CD14-positive monocyte (primary cell): ENCODE data around the gene TMEM79. TPM values are rescaled to one million over a fixed set of nuclear protein-coding genes. Genes with fewer than 3 reads are reported as not detected.
A peak's percentile ranks its signal among the peaks of the same experiment; 100 is the strongest.

Experiments used
- DNase-seq, 3 donors: peaks; one replicate each; pipeline ENCODE4 v3.0.0-alpha.2; 2011 to 2022
- H2AFZ ChIP-seq: 2 replicates; pipeline ENCODE4 v1.6.0; 2012; ENCODE audit warnings: mild to moderate bottlenecking, low read depth, low read length, inconsistent platforms; ENCODE audit not compliant: insufficient read depth, poor library complexity, severe bottlenecking
- H3K27ac ChIP-seq, 2 donors: 1 replicate in 1 of 2; 2 replicates in 1 of 2; pipeline ENCODE4 v1.5.1; 2012 to 2013; ENCODE audit warnings: low read length in 2 of 2, control low read depth in 1 of 2, inconsistent platforms in 1 of 2, low read depth in 1 of 2, mild to moderate bottlenecking in 1 of 2
- H3K27me3 ChIP-seq, 2 donors: one replicate each; pipeline versions ENCODE4 v1.6.0 to v1.6.1; 2011 to 2013; ENCODE audit warnings: low read length in 2 of 2; ENCODE audit not compliant: control insufficient read depth in 2 of 2, insufficient read depth in 2 of 2
- H3K36me3 ChIP-seq, 2 donors: replicated peaks in 1 of 2; 1 replicate in 1 of 2; 2 replicates in 1 of 2; pipeline versions ENCODE4 v1.5.1 to v1.6.1; 2012 to 2013; ENCODE audit warnings: low read length in 2 of 2, control low read depth in 1 of 2, inconsistent platforms in 1 of 2, mild to moderate bottlenecking in 1 of 2; ENCODE audit not compliant: insufficient read depth in 2 of 2, control insufficient read depth in 1 of 2
- H3K4me1 ChIP-seq, 2 donors: 1 replicate in 1 of 2; 2 replicates in 1 of 2; pipeline versions ENCODE4 v1.5.1 to v1.6.1; 2012 to 2013; ENCODE audit warnings: low read length in 2 of 2, control low read depth in 1 of 2, inconsistent platforms in 1 of 2, mild to moderate bottlenecking in 1 of 2, moderate library complexity in 1 of 2; ENCODE audit not compliant: insufficient read depth in 2 of 2, control insufficient read depth in 1 of 2
- H3K4me2 ChIP-seq: replicated peaks from 2 replicates; pipeline ENCODE3; 2012; ENCODE audit warnings: low read length, moderate library complexity, mild to moderate bottlenecking; ENCODE audit not compliant: poor library complexity, severe bottlenecking; ENCODE audit errors: extremely low read depth
- H3K4me3 ChIP-seq, 3 experiments: fragments of 200-600 bp in 1 of 3; sonication (generic) in 1 of 3; replicated peaks in 1 of 3; 1 replicate in 2 of 3; 2 replicates in 1 of 3; pipeline ENCODE4 v1.5.1; 2011 to 2013; ENCODE audit warnings: low read length in 3 of 3, mild to moderate bottlenecking in 3 of 3, control low read depth in 2 of 3, low read depth in 2 of 3, inconsistent platforms in 1 of 3, moderate library complexity in 1 of 3
- H3K79me2 ChIP-seq: 2 replicates; pipeline ENCODE4 v1.6.0; 2012; ENCODE audit warnings: mild to moderate bottlenecking, control low read depth, inconsistent platforms, low read length, moderate library complexity; ENCODE audit not compliant: insufficient read depth
- H3K9ac ChIP-seq: 2 replicates; pipeline ENCODE4 v1.6.0; 2017; ENCODE audit warnings: low read length, mild to moderate bottlenecking; ENCODE audit not compliant: insufficient read depth, poor library complexity, severe bottlenecking
- H3K9me3 ChIP-seq, 2 donors: replicated peaks in 1 of 2; 1 replicate in 1 of 2; 2 replicates in 1 of 2; pipeline versions ENCODE4 v1.5.1 to v1.6.1; 2012 to 2013; ENCODE audit warnings: low read length in 2 of 2, control low read depth in 1 of 2; ENCODE audit not compliant: control insufficient read depth in 1 of 2, insufficient read depth in 1 of 2
- H4K20me1 ChIP-seq: 2 replicates; pipeline ENCODE4 v1.6.0; 2012; ENCODE audit warnings: mild to moderate bottlenecking, low read length, control low read depth, moderate library complexity; ENCODE audit not compliant: insufficient read depth
- H3K27ac Mint-ChIP-seq, 7 donors: one replicate each; pipeline ENCODE4 v1.8.0; 2020; ENCODE audit warnings: mild to moderate bottlenecking in 7 of 7, mixed read lengths in 7 of 7, moderate library complexity in 6 of 7, inconsistent platforms in 2 of 7
- H3K27me3 Mint-ChIP-seq, 3 donors: one replicate each; pipeline ENCODE4 v1.8.0; 2021 to 2022; ENCODE audit warnings: low read depth in 3 of 3, mild to moderate bottlenecking in 3 of 3, mixed read lengths in 3 of 3, moderate library complexity in 3 of 3, inconsistent platforms in 1 of 3
- H3K36me3 Mint-ChIP-seq, 2 donors: one replicate each; pipeline ENCODE4 v1.8.0; 2020; ENCODE audit warnings: mixed read lengths in 2 of 2, inconsistent platforms in 1 of 2, mild to moderate bottlenecking in 1 of 2
- H3K4me1 Mint-ChIP-seq: one replicate; pipeline ENCODE4 v1.8.0; 2020; ENCODE audit warnings: mild to moderate bottlenecking, mixed read lengths
- H3K4me3 Mint-ChIP-seq, 2 donors: one replicate each; pipeline ENCODE4 v1.8.0; 2020; ENCODE audit warnings: mild to moderate bottlenecking in 2 of 2, mixed read lengths in 2 of 2, moderate library complexity in 1 of 2
- H3K9me3 Mint-ChIP-seq, 7 donors: one replicate each; pipeline ENCODE4 v1.8.0; 2020 to 2022; ENCODE audit warnings: mixed read lengths in 7 of 7, mild to moderate bottlenecking in 6 of 7, moderate library complexity in 6 of 7, inconsistent platforms in 2 of 7
- WGBS: methylation state at CpG from one replicate; pipeline ENCODE4 v1.1.5; 2013; ENCODE audit warnings: missing lambda C conversion rate; ENCODE audit not compliant: insufficient coverage; 5-methylcytosine and 5-hydroxymethylcytosine counted together
- intact Hi-C, 2 donors: fragments of 100-400 bp; cut with micrococcal nuclease; formaldehyde crosslinking; loops; one replicate each; pipeline versions ENCODE4 v1.15.0 to v1.15.1; 2023
- polyA plus RNA-seq, 3 donors: library from polyadenylated mRNA; depleted of rRNA in 1 of 3; unstranded in 2 of 3; stranded (reverse) in 1 of 3; fragments of 300-500 nt in 2 of 3; fragments of >200 nt in 1 of 3; fragmentation: Illumina TruSeq in 2 of 3; gene quantifications; 1 replicate in 2 of 3; 2 replicates in 1 of 3; pipeline ENCODE4 v1.2.3, GENCODE V29; 2012 to 2021
- TF ChIP-seq, protein P1 (sequence below): fragments of 200-600 bp; IDR thresholded peaks from one replicate; pipeline ENCODE4 v1.8.0; 2022; ENCODE audit warnings: antibody characterized with exemption, mild to moderate bottlenecking

TMEM79 gene
- polyA plus RNA-seq, 3 donors = 1.2 to 12.0 (median 1.4) TPM

DNA sequence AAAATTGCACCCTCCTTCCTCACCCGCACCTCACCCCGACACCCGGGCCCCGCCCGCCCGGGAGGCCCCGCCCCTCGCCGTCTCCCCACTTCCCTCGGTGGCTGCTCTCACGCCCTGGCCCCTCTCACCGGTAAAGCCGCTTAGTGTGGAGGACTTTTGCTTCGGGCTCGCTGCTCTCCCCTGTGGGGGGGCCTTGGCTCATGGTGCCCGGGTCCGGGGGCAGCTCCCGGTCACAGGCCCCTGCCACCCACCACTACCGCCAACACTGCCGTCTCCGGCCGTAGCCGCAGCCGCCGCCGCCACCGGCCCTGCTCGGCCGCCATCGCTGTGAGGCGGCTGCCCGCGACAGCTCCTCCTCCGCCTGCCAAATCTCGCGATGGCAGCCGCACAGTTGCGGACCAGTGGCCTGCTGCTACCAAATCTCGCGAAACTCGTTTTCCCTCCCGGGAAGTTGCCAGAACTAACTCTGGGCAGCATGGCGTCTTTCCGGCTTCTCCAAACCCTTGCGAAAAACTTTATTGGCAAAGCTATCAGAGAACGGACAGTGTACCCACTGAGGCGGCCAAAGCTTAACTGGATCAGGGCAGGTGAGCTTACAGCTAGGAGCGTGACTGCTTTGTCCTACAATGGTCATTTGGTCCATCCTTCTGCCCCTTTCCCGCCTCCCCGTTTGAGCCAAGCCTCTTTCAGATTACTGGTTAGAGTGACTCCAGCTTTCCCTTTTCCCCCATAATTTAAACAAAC lies 1.5 kb upstream of the TMEM79 start, which contains the start of gene SMG5:
Gene SMG5 (minus strand): TSS at position 347 of the 744 bp plus-strand sequence. CDS start 145 bp downstream, at position 202.
- Histone ChIP-seq H4K20me1 (peaks cover 44% of the 10 kb centered on the region), H3K27me3 (no peaks in the 10 kb centered on the region), H3K79me2 (peaks cover 66% of the 10 kb centered on the region), H3K9ac (peak within 1 kb of the TSS; percentile 85), H3K36me3 (peaks cover 27 to 38% of the 10 kb centered on the region in 2 donors), H3K4me2 (peak within 1 kb of the TSS; percentile 90), H3K9me3 (no peaks in the 10 kb centered on the region), H3K4me3 (peak within 1 kb of the TSS; percentile 63 to 96 (median 94)), H3K27ac (peak within 1 kb of the TSS; percentile 79 to 82), H3K4me1 (peaks cover 68 to 72% of the 10 kb centered on the region in 2 donors), H2AFZ (peak within 1 kb of the TSS; percentile 82)
- Mint-ChIP-seq H3K9me3 (no peaks in the 10 kb centered on the region), H3K36me3 (peaks cover 21 to 42% of the 10 kb centered on the region in 2 donors), H3K4me3 (peak within 1 kb of the TSS; percentile 90 to 94), H3K27ac (peak within 1 kb of the TSS; percentile 87 to 95 (median 93)), H3K4me1 (peaks cover 60% of the 10 kb centered on the region), H3K27me3 (no peaks in the 10 kb centered on the region)
- intact Hi-C loops = no loop called here
- TF ChIP-seq, protein P1, sequence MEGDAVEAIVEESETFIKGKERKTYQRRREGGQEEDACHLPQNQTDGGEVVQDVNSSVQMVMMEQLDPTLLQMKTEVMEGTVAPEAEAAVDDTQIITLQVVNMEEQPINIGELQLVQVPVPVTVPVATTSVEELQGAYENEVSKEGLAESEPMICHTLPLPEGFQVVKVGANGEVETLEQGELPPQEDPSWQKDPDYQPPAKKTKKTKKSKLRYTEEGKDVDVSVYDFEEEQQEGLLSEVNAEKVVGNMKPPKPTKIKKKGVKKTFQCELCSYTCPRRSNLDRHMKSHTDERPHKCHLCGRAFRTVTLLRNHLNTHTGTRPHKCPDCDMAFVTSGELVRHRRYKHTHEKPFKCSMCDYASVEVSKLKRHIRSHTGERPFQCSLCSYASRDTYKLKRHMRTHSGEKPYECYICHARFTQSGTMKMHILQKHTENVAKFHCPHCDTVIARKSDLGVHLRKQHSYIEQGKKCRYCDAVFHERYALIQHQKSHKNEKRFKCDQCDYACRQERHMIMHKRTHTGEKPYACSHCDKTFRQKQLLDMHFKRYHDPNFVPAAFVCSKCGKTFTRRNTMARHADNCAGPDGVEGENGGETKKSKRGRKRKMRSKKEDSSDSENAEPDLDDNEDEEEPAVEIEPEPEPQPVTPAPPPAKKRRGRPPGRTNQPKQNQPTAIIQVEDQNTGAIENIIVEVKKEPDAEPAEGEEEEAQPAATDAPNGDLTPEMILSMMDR = no peak
- peak; percentile 97 for DNase-seq
- WGBS = under 1% methylated on average over 36 of the region's 50 CpGs

DNA sequence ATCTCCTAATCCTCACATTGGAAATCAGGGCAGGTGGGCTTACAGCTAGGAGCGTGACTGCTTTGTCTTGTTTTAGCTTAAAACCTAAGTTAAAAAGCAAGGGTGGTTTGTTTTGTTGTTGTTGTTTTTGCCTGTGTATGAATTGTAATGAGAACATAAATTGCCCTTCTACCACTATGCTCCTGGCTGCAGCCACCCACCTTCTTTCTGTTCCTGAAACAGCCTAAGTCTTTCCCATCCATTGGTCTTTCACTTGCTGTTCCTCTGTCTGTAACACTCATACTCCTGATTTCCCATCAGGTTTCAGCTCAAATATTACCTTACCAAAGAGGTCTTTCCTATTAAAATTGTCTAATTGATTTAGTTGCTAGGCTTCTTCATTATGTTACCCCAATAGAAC lies 604 bp upstream of the TMEM79 start:
- no CpG with 5 or more reads among the region's 1 CpG for WGBS
- peaks cover 51% of the 10 kb centered on the region for H3K4me1 Mint-ChIP-seq
- Histone ChIP-seq H2AFZ (peak overlapping the region; percentile 82), H4K20me1 (peaks cover 37% of the 10 kb centered on the region), H3K36me3 (peaks cover 19 to 33% of the 10 kb centered on the region in 2 donors), H3K4me2 (peak overlapping the region; percentile 90), H3K9me3 (no peaks in the 10 kb centered on the region), H3K4me3 (peak overlapping the region; percentile 63 to 96 (median 94)), H3K4me1 (peaks cover 60 to 63% of the 10 kb centered on the region in 2 donors), H3K27me3 (no peaks in the 10 kb centered on the region), H3K27ac (peak overlapping the region in 1 of 2 donors; percentile 82), H3K79me2 (peaks cover 59% of the 10 kb centered on the region), H3K9ac (peak overlapping the region; percentile 85)
- no peaks in the 10 kb centered on the region for H3K9me3 Mint-ChIP-seq
- no peaks in the 10 kb centered on the region for H3K27me3 Mint-ChIP-seq
- intact Hi-C loops = no loop called here
- peak overlapping the region in 3 of 7 donors; percentile 50 to 88 (median 87) for H3K27ac Mint-ChIP-seq
- DNase-seq = no peak
- peaks cover 12 to 42% of the 10 kb centered on the region in 2 donors for H3K36me3 Mint-ChIP-seq
- peak overlapping the region; percentile 90 to 94 for H3K4me3 Mint-ChIP-seq
- TF ChIP-seq, protein P1 = no peak
